ENCODE results near the gene LAMA2.

GRCh38 chr6:129248946-129249345 lies 366.0 kb downstream of the LAMA2 start:
- TF ChIP-seq EZH2phosphoT487 (IDR thresholded peaks at IDR 0.05; ENCODE audit: low read length) (no peak), EZH2 (optimal IDR thresholded peaks at IDR 0.05; ENCODE audit: low read depth, low read length) (no peak)
